HUDEP-2 (cell line): ENCODE results near the gene OR2J3.
"Not testable (repeated sequence)": the region's sequence is repeated elsewhere in the genome, so short reads cannot be mapped to it uniquely, and the experiment has no call there.

Experiments used
- DNase-seq, 76 experiments: peaks; one replicate each; lab custom pipeline; 2025; ENCODE audit not compliant: unreplicated experiment in 76 of 76; lab: John Stamatoyannopoulos, UW

The OR2J3 gene

DNA sequence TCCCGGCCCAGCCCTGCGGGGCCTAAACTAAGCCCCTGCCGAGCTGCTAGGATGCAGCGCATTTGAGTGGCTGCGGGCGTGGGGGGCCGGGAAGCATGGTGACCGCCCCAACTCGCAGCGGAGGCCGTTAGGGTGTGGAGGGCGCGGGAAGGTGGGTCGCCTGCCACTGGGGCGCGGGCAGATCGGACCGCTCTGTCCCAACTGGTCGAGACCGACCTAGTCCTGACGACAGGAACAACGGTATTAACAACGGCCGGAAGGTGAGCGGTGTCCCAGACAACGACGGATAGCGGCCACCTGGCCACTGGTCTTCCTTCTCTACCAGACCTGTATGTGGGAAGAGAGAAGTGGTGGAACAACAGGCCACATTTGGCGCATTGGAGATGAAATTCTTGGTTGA is 52.1 kb downstream of the OR2J3 start:
- not testable (repeated sequence) for DNase-seq
